Measurements from ENCODE around the gene RNF34. TPM values are rescaled to one million over a fixed set of nuclear protein-coding genes. Genes with fewer than 3 reads are reported as not detected.

Gene RNF34
- total RNA-seq, 1 experiment from 2014 or later: 66.4 TPM

GRCh38 chr12:121379945-121380344, 20.0 kb upstream of the RNF34 start:
- DNase-seq: no peak
- Mint-ChIP-seq H3K9me3 (peaks cover 0 to 5% of the 10 kb centered on the region in 2 experiments; a peak in 1 of 5 replicates), H3K27ac (no peak overlapping the region; a peak in 1 of 7 replicates), H3K4me1 (no peaks in the 10 kb centered on the region), H3K36me3 (ENCODE audit: insufficient read depth in 1 of 3, low read depth in 3 of 3) (no peaks in the 10 kb centered on the region), H3K27me3 (ENCODE audit: low read depth) (no peaks in the 10 kb centered on the region; the same call in none of the 2 replicates), H3K4me3 (no peak overlapping the region)
- Histone ChIP-seq H3K79me2 (ENCODE audit: insufficient read depth, low read length) (no peaks in the 10 kb centered on the region), H4K5ac (ENCODE audit: insufficient read length, low read depth, low read length) (no peak overlapping the region), H2BK120ac (ENCODE audit: low read depth, low read length, poor library complexity, severe bottlenecking) (no peak overlapping the region), H4K8ac (replicated peaks; ENCODE audit: insufficient read length, low read depth, low read length) (no peak overlapping the region), H3K18ac (ENCODE audit: insufficient read length, low read depth, low read length) (no peak overlapping the region), H3T11ph (ENCODE audit: low read length) (no peak overlapping the region), H2BK5ac (ENCODE audit: insufficient read length, low read length) (no peak overlapping the region), H3K4me2 (ENCODE audit: insufficient read depth, insufficient read length, low read length) (no peak overlapping the region), H3K9me3 (ENCODE audit: control insufficient read depth, low read depth, low read length) (no peaks in the 10 kb centered on the region), H4K91ac (ENCODE audit: insufficient read length, low read depth, low read length) (no peak overlapping the region), H3K79me1 (ENCODE audit: insufficient read depth, low read depth, low read length, poor library complexity, severe bottlenecking) (no peaks in the 10 kb centered on the region), H2AK5ac (ENCODE audit: insufficient read length, low read length) (no peak overlapping the region), H3K23ac (ENCODE audit: insufficient read length, low read depth, low read length) (no peak overlapping the region), H2AFZ (ENCODE audit: low read length) (no peak overlapping the region), H3K56ac (ENCODE audit: insufficient read length, low read depth, low read length) (no peak overlapping the region), H3K27ac (ENCODE audit: insufficient read length, low read depth, low read length) (no peak overlapping the region), H4K20me1 (ENCODE audit: control insufficient read depth, insufficient read depth, insufficient read length) (no peaks in the 10 kb centered on the region), H2BK15ac (ENCODE audit: low read depth, low read length) (no peak overlapping the region), H3K23me2 (ENCODE audit: insufficient read length, low read depth, low read length, poor library complexity, severe bottlenecking) (no peaks in the 10 kb centered on the region), H3K14ac (ENCODE audit: insufficient read depth, low read length) (no peak overlapping the region), H3K4me1 (ENCODE audit: insufficient read depth, low read length) (no peaks in the 10 kb centered on the region), H2BK12ac (ENCODE audit: insufficient read length, low read depth, low read length) (no peak overlapping the region), H3K27me3 (ENCODE audit: insufficient read depth, low read length) (no peaks in the 10 kb centered on the region), H2BK20ac (ENCODE audit: low read depth, low read length, poor library complexity, severe bottlenecking) (no peak overlapping the region), H3K4ac (ENCODE audit: low read depth, low read length) (no peak overlapping the region), H3K9ac (ENCODE audit: extremely low read depth, insufficient read length, low read length) (no peak overlapping the region)
- WGBS (ENCODE audit: extremely low coverage, insufficient read length, low lambda C conversion rate): no CpG with 5 or more reads among the region's 10 CpGs
- no peak for TF ChIP-seq CTCF (conservative IDR thresholded peaks at IDR 0.05)

Measured in H9 (cell line).